Trophoblast cell (in vitro differentiated cells and primary cell): ENCODE measurements around the gene PBX1.
"Not testable (repeated sequence)": the region's sequence is repeated elsewhere in the genome, so short reads cannot be mapped to it uniquely, and the experiment has no call there.

ENCODE experiments used
- DNase-seq, 2 donors: peaks; one replicate each; pipeline ENCODE4 v3.0.0-alpha.2; 2016
- H2AFZ ChIP-seq: 2 replicates; pipeline ENCODE4 v1.6.1; 2013; ENCODE audit warnings: low read length, moderate library complexity, mild to moderate bottlenecking; ENCODE audit not compliant: insufficient read depth, poor library complexity
- H2AK5ac ChIP-seq: 2 replicates; pipeline ENCODE4 v1.6.1; 2013; ENCODE audit warnings: mild to moderate bottlenecking, low read length
- H2BK120ac ChIP-seq: 2 replicates; pipeline ENCODE4 v1.6.1; 2013; ENCODE audit warnings: low read length, mild to moderate bottlenecking, moderate library complexity; ENCODE audit not compliant: insufficient read depth, poor library complexity
- H2BK12ac ChIP-seq: 2 replicates; pipeline ENCODE4 v1.6.1; 2013; ENCODE audit warnings: mild to moderate bottlenecking, low read length, moderate library complexity
- H2BK5ac ChIP-seq: 2 replicates; pipeline ENCODE4 v1.6.1; 2013; ENCODE audit warnings: low read length, low read depth, moderate library complexity, mild to moderate bottlenecking; ENCODE audit not compliant: poor library complexity
- H3K14ac ChIP-seq: 2 replicates; pipeline ENCODE4 v1.6.1; 2013; ENCODE audit warnings: mild to moderate bottlenecking, low read length
- H3K18ac ChIP-seq: 2 replicates; pipeline ENCODE4 v1.6.1; 2013; ENCODE audit warnings: mild to moderate bottlenecking, low read length
- H3K23ac ChIP-seq: 2 replicates; pipeline ENCODE4 v1.6.1; 2013; ENCODE audit warnings: low read length
- H3K27ac ChIP-seq: 2 replicates; pipeline ENCODE4 v1.5.1; 2013; ENCODE audit warnings: low read depth, mild to moderate bottlenecking, inconsistent platforms, low read length, moderate library complexity
- H3K27me3 ChIP-seq: 2 replicates; pipeline ENCODE4 v1.6.1; 2013; ENCODE audit warnings: inconsistent platforms, mild to moderate bottlenecking, low read length, moderate library complexity; ENCODE audit not compliant: insufficient read depth
- H3K36me3 ChIP-seq, 2 experiments: 1 replicate in 1 of 2; 2 replicates in 1 of 2; pipeline ENCODE4 v1.6.1; 2013; ENCODE audit warnings: low read length in 2 of 2, mild to moderate bottlenecking in 2 of 2, moderate library complexity in 1 of 2; ENCODE audit not compliant: insufficient read depth in 2 of 2, control insufficient read depth in 1 of 2
- H3K4ac ChIP-seq: 2 replicates; pipeline ENCODE4 v1.6.1; 2013; ENCODE audit warnings: low read depth, mild to moderate bottlenecking, low read length, moderate library complexity
- H3K4me1 ChIP-seq, 2 experiments: 1 replicate in 1 of 2; 2 replicates in 1 of 2; pipeline ENCODE4 v1.6.1; 2013; ENCODE audit warnings: low read length in 2 of 2, mild to moderate bottlenecking in 2 of 2, moderate library complexity in 1 of 2; ENCODE audit not compliant: insufficient read depth in 2 of 2, control insufficient read depth in 1 of 2
- H3K4me2 ChIP-seq: 2 replicates; pipeline ENCODE4 v1.6.1; 2013; ENCODE audit warnings: inconsistent platforms, mild to moderate bottlenecking, low read length, moderate library complexity
- H3K4me3 ChIP-seq: 2 replicates; pipeline ENCODE4 v1.5.1; 2013; ENCODE audit warnings: mild to moderate bottlenecking, low read depth, low read length, inconsistent platforms
- H3K79me1 ChIP-seq: one replicate; pipeline ENCODE4 v1.6.1; 2013; ENCODE audit warnings: low read length
- H3K79me2 ChIP-seq: 2 replicates; pipeline ENCODE4 v1.6.1; 2013; ENCODE audit warnings: low read length, mild to moderate bottlenecking; ENCODE audit not compliant: control insufficient read depth, insufficient read depth, poor library complexity
- H3K9ac ChIP-seq: 2 replicates; pipeline ENCODE4 v1.6.1; 2013; ENCODE audit warnings: mild to moderate bottlenecking, low read length
- H3K9me3 ChIP-seq: 2 replicates; pipeline ENCODE4 v1.6.1; 2013; ENCODE audit warnings: low read depth, mild to moderate bottlenecking, control low read depth, inconsistent platforms, low read length; ENCODE audit not compliant: insufficient read depth
- H4K12ac ChIP-seq: 2 replicates; pipeline ENCODE4 v1.6.1; 2013; ENCODE audit warnings: low read depth, mild to moderate bottlenecking, low read length, moderate library complexity
- H4K8ac ChIP-seq: 2 replicates; pipeline ENCODE4 v1.6.1; 2013; ENCODE audit warnings: low read depth, mild to moderate bottlenecking, low read length, moderate library complexity
- H4K91ac ChIP-seq: one replicate; pipeline ENCODE4 v1.6.1; 2013; ENCODE audit warnings: low read depth, mild to moderate bottlenecking, low read length, moderate library complexity
- WGBS: extraction: QIAGEN DNeasy Blood & Tissue Kit; methylation state at CpG from one replicate; pipeline ENCODE4 v1.1.7; 2013; ENCODE audit warnings: missing lambda C conversion rate; ENCODE audit not compliant: insufficient read length, insufficient coverage; ENCODE audit errors: extremely low coverage; 5-methylcytosine and 5-hydroxymethylcytosine counted together

The PBX1 gene

DNA sequence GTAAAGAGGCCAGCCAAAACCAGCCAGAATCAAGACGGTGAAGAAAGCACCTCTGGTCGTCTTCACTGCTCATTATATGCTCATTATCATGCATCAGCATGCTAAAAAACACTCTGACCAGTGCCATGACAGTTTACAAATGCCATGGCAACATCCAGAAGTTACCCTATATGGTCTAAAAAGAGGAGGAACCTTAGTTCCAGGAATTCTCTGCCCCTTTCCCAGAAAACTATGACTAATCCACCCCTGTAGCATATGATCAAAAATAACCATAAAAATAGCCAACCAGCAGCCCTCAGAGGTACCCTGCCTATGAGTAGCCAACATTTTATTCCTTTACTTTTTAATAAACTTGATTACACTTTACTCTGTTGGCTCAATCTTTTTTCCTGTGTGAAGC, 34.2 kb upstream of the PBX1 start:
- no peaks in the 10 kb centered on the region for H3K36me3 ChIP-seq
- H2AFZ ChIP-seq: no peak overlapping the region
- no peak overlapping the region for H4K91ac ChIP-seq
- peaks cover 2% of the 10 kb centered on the region for H3K9me3 ChIP-seq
- WGBS: no CpG with 5 or more reads among the region's 2 CpGs
- H3K27ac ChIP-seq: no peak overlapping the region
- H3K79me1 ChIP-seq: no peaks in the 10 kb centered on the region
- no peaks in the 10 kb centered on the region for H3K79me2 ChIP-seq
- no peak overlapping the region for H2BK5ac ChIP-seq
- DNase-seq: no peak
- H3K4me3 ChIP-seq: no peak overlapping the region
- H2AK5ac ChIP-seq: no peak overlapping the region
- no peak overlapping the region for H3K4ac ChIP-seq
- no peak overlapping the region for H4K8ac ChIP-seq
- no peak overlapping the region for H2BK120ac ChIP-seq
- H3K4me1 ChIP-seq: no peaks in the 10 kb centered on the region
- H3K23ac ChIP-seq: no peak overlapping the region
- H3K14ac ChIP-seq: no peak overlapping the region
- no peak overlapping the region for H3K9ac ChIP-seq
- no peak overlapping the region for H4K12ac ChIP-seq
- H2BK12ac ChIP-seq: no peak overlapping the region
- no peak overlapping the region for H3K4me2 ChIP-seq
- no peak overlapping the region for H3K18ac ChIP-seq
- no peaks in the 10 kb centered on the region for H3K27me3 ChIP-seq

DNA sequence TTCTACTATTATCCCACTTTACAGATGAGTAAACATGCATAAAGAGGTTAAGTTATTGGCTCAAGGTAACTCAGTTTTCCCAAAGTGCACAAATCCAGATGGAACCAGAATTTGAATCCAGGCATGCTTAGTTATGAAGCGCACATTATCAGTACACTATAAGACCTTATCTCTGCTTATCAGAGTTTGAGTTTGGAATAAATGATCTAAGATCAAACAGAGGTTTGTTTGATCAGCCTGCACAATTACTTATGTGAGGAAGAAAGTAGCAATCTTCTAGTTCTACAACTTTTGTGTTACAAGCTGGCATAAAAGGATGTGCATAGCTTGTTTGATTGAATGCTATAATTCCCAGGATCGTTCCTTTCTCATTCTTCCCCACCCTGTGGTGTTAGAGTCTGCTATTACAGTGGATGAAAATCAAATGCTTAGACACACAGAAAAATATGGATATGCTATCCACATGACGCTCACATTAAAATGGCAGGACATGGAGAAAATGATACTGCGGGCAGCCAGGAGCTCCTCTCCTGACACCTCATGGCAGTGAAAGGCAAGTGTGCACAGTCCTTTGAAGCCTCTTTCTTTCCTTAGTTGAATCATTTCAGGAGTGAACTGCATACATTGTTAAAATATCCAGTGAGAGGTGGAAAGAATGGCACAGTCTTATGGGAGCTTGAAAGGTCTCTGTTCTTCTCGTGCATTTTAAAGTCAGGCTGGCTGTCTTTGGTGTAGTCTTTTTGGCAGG, 23.9 kb upstream of the PBX1 start:
- DNase-seq: no peak

DNA sequence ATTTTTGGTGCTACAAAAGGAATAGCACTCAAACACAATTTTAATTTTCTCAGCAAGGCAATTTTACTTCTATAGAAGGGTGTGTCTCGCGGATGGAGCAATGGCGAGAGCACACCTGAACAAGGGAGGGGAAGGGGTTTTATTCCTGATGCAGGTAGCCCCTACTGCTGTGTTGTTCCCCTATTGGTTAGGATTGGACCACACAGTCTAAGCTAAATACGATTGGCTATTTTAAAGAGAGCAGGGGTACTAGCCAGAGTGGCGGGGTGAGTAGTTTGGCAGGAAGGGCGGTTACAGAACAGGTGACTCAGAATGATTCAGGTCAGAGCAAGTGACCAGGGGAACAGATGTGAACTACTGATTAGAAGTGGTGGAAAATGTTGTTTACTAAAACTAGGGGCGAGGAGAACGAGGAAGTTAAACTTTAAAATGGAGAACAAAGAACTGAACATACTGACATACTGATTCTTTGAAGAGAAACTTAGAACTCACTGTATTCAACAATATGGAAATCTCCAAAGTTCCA, 6.5 kb upstream of the PBX1 start:
- not testable (repeated sequence) for H3K14ac ChIP-seq, H2BK12ac ChIP-seq, H4K12ac ChIP-seq, H3K9ac ChIP-seq, H3K4me3 ChIP-seq, H2BK120ac ChIP-seq, H3K9me3 ChIP-seq, DNase-seq, H2AK5ac ChIP-seq, H3K4me1 ChIP-seq, H3K27ac ChIP-seq, H3K27me3 ChIP-seq, H4K8ac ChIP-seq, H3K79me1 ChIP-seq, H3K18ac ChIP-seq, H2BK5ac ChIP-seq, H3K23ac ChIP-seq, H3K36me3 ChIP-seq, H3K4ac ChIP-seq, H3K79me2 ChIP-seq, H4K91ac ChIP-seq, H2AFZ ChIP-seq, H3K4me2 ChIP-seq
- no CpG with 5 or more reads among the region's 8 CpGs for WGBS

More for the DNA sequence above, 23.9 kb upstream of the PBX1 start:
- no peak overlapping the region for H2AFZ ChIP-seq
- no peak overlapping the region for H2BK12ac ChIP-seq
- no peaks in the 10 kb centered on the region for H3K27me3 ChIP-seq
- no peak overlapping the region for H3K23ac ChIP-seq
- H3K27ac ChIP-seq: no peak overlapping the region
- H3K9ac ChIP-seq: no peak overlapping the region
- no peak overlapping the region for H3K4me3 ChIP-seq
- no CpG with 5 or more reads among the region's 5 CpGs for WGBS
- H3K18ac ChIP-seq: no peak overlapping the region
- no peak overlapping the region for H4K12ac ChIP-seq
- H3K14ac ChIP-seq: no peak overlapping the region
- H3K4me2 ChIP-seq: no peak overlapping the region
- no peak overlapping the region for H2BK120ac ChIP-seq
- H3K4ac ChIP-seq: no peak overlapping the region
- H2AK5ac ChIP-seq: no peak overlapping the region
- H3K36me3 ChIP-seq: no peaks in the 10 kb centered on the region
- no peaks in the 10 kb centered on the region for H3K9me3 ChIP-seq
- no peaks in the 10 kb centered on the region for H3K79me2 ChIP-seq
- H4K8ac ChIP-seq: no peak overlapping the region
- no peak overlapping the region for H2BK5ac ChIP-seq
- H3K79me1 ChIP-seq: no peaks in the 10 kb centered on the region
- no peaks in the 10 kb centered on the region for H3K4me1 ChIP-seq
- H4K91ac ChIP-seq: no peak overlapping the region

DNA sequence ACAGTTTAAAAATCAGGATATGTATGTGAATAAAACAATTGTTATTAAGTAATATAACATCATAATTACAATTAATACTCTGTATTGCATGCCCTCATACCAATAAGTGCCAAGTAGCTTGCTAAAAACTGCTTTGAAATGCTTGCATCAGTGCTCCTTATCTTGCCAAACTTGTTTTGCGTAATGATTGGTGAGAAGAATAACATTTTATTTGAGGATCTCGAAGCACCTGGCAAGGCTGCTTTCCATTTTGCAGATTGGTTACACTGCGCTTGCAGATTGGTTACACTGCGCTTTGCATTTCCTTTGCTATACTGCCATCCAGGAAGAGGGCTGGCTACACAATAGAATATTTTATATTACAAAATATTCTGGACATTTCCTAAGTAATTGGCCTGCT, 1.7 kb upstream of the PBX1 start:
- Histone ChIP-seq H3K4me2 (no peak overlapping the region), H4K91ac (peak overlapping the region; percentile 24), H3K27me3 (no peaks in the 10 kb centered on the region), H2AK5ac (no peak overlapping the region), H3K4me1 (no peaks in the 10 kb centered on the region), H2BK120ac (no peak overlapping the region), H3K9ac (no peak overlapping the region), H3K23ac (no peak overlapping the region), H3K18ac (no peak overlapping the region), H3K36me3 (no peaks in the 10 kb centered on the region), H3K79me1 (peaks cover 6% of the 10 kb centered on the region), H2AFZ (no peak overlapping the region), H4K12ac (no peak overlapping the region), H4K8ac (no peak overlapping the region), H2BK5ac (no peak overlapping the region), H3K4me3 (no peak overlapping the region), H3K4ac (no peak overlapping the region), H3K79me2 (peaks cover 2% of the 10 kb centered on the region), H3K9me3 (no peaks in the 10 kb centered on the region), H3K14ac (no peak overlapping the region), H3K27ac (no peak overlapping the region), H2BK12ac (no peak overlapping the region)
- DNase-seq: peak in 1 of 2 donors; percentile 10
- WGBS: no CpG with 5 or more reads among the region's 4 CpGs
